GM04503 (cell line): ENCODE data around the gene MRPL24.
"Not testable (repeated sequence)": the region's sequence is repeated elsewhere in the genome, so short reads cannot be mapped to it uniquely, and the experiment has no call there.

Source experiments
- DNase-seq: peaks from one replicate; pipeline ENCODE4 v3.0.0-alpha.2; 2012; ENCODE audit warnings: low read depth

The MRPL24 gene

DNA sequence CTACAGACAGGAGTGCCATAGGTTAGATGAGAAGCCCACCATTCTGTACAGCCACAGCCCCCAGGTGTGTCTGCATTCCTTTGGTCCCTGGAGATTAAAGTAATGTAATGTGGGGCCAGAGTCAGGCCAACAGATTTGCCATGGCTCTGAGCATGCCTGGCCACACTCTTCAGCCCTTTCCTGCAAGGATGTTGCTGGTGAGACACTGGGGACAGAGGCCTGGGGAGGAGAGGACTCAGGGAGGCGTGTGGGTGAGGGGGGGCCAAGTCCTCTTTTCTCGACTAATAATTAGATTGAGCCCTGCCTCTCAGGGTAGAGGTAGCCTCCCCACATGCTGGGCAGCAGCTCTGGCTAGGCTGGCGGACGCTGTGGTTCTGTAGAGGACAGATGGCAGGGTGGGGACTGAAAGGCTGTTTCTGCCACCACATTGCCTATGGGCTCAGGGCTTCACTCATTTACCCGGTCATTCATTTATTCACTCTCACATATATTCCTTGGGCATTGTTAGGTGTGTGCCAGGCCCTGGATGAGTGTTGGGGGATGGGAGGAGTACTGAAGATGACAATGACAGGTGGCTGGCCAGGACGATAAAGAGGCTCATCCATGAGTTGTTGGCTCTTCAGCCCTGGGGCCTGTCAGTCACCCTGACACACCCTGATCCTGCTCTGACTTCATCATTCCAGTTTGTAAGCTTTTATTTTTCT lies 19.4 kb upstream of the MRPL24 start:
- no peak for DNase-seq

DNA sequence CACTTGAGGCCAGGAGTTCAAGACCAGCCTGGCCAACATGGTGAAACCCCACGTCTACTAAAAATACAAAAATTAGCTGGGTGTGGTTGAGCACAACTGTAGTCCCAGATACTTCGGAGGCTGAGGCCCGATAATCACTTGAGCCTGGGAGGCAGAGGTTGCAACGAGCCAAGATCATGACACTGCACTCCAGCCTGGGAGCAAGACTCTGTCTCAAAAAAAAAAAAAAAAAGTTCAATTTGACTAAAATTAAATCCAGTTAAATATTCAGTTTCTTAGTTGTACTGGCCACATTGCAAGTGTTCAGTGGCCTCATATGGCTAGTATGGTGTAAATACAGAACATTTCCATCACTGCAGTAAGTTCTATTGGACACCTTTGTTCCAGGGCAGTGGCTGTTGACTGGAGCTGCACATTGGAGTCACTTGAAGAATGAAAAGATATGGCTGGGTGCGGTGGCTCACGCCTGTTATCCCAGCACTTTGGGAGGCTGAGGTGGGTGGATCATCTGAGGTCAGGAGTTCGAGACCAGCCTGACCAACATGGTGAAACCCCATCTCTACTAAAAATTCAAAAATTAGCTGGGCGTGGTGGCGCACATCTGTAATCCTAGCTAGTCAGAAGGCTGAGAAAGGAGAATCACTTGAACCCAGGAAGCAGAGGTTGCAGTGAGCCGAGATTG lies 16.8 kb upstream of the MRPL24 start:
- DNase-seq = not testable (repeated sequence)

DNA sequence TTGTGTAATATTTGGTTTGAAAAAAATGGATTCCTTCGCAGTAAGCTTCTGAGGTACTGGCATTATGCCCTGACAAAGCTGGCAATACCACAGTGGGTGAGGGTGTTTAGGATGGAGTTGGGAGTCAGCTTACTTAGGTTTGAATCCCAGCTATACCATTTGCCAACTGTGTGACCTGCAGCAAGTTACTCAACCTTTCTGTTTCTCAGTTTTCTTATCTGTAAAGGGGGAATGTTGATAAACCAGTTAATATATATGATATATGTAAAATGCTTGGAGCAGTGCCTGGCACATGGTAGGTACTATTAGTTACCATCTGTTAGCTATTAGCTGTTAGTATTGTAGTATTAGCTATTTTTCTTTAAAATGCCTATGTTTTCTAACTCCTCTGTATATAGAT lies 15.5 kb upstream of the MRPL24 start:
- DNase-seq = no peak

DNA sequence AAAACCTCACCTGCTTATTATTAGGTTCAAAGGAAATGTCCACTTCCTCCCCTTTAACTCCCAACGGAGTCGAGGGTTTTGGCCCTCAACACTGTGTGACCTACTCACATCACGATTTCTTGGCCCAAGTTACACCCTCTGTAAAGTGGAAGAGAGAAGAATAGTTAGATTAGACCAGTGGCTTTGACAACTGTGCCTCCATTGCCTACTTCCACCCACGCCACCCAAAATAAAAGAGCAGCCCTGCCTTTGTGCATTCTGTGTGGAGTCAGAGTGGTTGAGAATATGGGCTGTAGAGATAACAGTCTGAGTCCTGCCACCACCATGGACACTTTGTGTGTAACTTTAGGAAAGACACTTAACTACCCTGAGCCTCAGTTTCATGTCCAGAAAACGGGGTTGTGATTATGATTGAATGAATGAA lies 14.7 kb upstream of the MRPL24 start:
- no peak for DNase-seq

DNA sequence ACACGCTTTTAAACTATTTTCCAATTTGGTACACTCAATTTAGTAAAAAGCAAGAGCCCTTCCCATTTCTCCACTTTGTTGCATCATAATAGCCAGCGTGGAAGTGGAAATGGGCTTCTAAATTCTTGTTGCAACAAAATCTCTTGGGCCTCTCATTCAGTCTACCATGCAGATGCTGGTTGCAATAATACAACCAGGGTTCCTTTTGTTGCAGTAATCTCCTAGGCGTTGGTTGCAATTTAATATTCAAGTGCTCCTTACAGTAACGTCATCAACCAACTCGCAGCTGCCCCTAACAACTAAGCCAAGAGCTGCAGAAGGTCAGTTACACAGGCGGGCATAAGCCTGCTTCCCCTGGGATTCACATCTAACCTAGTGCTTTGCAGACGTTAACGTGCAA lies 13.3 kb upstream of the MRPL24 start:
- no peak for DNase-seq

DNA sequence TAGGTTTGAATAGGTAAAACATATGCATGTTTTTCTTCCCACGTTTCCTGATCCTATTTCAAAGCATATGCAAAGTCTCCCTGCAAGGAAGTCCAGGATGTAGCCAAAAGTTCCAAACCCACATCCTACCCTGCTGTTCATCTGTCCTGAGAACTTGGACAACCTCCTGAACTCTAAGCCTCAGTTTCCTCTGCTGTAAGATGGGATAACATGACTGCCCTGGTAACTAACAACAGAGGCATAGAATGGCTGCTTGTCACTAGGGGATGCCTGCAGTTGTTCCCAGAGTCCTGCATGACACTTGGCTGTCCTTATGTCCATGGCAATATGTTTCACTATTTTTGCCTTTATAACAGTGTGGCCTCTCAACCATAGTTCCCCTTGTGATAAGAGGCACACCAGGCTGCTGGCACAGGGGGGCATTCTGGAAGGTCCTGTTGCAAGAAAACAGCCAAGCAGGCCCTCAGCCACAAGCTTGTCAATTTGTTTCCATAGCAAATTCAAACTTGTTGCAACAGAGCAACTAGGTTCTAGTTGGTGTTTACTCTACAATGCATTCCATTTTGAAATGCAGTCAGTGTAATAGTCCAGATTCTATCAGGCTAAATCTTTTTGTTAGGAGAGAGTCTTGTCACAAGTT lies 12.1 kb upstream of the MRPL24 start:
- no peak for DNase-seq

DNA sequence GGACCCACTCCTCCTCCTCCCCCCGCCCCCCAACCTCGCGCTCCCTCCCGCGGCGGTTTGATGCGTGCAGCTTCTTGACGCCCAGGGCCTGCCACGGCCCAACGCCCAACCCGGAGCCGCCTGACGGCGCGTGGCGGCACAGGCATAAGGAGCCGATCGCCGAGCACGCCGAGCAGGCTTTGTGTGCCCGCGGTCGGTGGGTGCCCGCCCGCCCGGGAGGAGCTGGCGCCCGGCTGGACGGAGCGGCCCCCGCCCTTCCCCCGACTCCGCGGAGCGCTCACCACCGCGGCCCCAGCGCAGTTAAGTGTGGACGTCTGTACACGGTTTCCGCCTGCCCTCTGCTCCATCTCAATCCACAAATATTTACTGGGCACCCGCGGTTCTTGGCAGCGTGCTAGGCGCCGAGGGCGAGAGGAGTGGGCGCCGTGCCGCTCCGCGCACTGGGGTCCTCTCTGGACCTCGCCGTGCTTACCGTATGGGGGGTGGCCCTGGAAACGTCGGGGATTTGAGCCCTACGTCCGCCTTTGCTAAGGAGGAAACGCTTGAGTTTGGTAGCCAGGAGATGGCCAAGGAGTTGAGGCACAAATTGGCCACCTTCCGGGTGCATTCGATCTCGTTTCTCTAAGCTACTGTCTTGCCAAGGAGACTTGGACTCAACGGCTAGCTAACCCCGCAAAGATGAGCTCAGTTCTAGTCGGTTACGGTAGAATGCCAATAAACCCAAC lies 11.0 kb upstream of the MRPL24 start:
- DNase-seq = peak; percentile 69

DNA sequence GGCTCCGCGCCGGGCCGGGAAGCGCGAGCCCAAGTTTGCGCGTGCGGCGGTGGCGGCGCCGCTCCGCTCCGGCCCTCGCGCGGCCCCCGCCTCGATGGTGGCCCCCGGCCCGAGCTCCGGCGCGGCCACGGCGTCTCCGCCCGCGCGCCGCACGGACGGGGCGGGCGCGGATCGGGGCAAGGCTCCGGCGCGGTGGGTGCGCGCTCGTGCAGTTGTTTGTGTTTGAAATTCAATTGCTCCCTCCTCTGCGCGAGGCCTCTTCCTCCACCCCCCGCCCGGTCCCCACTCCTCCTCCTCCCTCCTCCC lies 10.5 kb upstream of the MRPL24 start, which contains the start of gene HDGF:
Gene HDGF, minus strand, starts transcription at position 225 of the 306 bp plus-strand sequence. CDS start 246 bp downstream, outside the sequence.
- DNase-seq = no peak

DNA sequence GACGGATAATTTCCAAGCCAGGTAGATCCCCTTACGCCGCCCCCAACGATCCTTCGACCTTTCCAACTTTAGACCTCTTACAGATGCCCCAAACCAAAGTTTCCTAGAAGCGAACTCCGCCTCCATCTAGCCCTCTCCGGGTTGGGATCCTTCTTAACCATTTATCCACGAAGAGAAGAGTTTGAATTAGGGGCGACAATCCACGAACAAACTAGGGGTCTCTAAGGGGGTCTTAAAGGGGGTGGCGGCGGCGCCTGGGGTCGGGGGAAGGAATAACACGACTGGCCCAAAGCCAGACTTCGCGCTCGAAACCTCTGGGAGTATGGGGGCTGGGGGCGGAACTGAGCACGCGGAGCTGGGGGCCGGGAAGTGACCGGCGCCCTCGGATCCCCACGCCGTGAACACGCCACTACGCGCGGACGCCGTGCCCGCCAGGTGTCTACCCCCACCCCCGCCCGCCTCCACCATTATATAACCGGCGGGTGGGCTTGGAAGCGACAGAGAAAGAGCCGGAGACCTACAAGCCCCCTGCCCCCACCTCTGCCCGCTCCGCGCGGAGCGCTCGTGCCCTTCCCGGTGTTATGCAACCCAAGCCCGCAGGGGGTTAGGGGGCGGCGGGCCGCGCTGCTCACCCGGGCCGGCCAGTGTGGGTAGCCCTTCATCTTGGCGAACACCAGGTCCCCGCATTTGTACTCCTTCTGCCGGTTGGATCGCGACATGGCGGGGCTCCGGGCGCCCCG lies 10.0 kb upstream of the MRPL24 start:
- DNase-seq = no peak

DNA sequence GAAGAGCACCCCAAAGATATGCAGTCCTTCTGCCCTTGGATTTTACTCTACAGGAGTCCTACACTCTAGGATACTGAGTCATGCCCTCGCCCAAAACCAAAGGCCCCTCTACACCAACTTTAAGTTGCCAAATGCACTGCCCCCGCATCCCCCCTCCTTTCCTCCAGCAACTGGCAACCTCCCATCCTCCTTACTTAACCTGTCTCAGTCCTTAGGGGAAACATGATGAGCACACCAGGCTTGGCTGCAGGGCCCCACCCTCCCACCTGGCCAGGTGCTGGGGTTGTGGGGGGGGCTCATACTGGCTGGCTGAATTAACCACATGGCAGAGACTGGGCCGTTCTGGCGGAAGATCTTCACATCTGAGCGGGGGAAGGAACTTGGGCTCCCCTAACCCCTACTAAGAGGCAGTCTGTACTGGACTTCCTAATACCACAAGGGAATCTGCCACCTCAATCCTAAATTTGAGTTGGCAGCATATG lies 9.3 kb upstream of the MRPL24 start:
- DNase-seq = no peak

DNA sequence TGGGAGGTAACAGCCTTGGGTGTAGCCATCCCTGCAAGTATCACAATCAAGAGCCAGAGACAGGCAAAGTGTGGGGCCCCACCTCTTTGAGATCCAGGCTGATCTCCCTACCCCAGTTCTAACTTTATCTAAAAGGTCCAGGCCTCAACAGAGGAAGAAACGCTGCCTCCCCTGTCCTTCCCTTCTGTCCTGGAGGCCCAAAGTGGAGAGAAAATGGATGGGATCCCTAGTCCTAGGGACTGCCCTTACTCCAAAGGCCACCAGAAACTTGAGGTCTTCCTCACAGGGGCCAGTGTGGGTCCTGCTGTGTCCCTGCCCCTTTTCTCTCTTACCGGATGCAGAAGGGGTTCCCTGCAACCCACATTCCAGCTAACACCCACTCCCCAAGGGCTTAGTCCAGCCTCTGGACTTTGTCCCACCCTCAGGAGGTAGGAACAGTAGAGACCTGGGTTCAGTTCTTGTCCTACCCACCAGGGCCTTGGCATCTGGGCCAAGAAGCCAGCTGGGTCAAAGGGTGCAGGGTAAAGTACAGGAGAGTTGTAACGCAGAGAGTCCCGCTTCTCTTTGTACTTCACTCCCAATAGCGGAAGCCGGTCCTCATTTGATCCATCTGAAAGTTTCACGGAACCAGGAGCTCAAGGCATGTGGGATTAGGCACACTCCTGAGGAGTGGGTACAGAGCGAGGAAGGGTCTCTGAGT lies 8.7 kb upstream of the MRPL24 start:
- no peak for DNase-seq

DNA sequence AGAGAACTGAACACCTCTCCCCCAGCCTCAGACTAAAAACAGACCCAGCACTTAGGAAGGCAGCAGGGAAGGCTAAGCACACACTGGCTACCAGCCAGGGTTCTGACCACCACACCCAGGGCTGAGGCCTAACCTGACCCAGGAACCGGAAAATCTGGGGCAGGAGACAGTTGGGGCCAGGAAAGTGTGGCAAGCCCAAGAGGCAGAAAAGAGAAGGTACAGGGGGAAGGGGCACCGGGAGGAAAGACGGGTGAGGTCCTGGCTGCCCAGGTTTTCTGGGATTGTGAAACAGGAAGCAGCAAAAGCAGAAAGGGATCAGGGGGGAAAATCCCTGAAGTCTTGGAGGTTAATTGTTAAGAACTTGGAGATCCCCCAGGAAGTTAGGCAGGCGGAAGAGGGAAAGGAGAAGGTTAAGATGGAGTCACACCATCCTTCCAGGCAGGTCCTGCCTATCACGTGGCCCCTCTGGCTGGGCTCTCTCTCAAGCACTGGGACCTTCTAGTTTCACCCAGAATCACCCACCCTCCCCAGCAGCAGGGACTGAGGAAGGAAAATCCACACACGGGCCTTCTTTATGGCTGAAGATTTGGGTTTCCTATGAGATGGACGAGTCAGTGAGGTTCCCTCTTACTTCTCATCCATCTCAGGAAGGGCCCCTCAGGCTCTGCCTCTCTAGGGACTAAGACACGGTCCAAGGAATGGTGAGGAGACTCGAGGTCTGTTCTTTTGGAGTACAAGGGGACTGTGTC lies 8.0 kb upstream of the MRPL24 start:
- no peak for DNase-seq

DNA sequence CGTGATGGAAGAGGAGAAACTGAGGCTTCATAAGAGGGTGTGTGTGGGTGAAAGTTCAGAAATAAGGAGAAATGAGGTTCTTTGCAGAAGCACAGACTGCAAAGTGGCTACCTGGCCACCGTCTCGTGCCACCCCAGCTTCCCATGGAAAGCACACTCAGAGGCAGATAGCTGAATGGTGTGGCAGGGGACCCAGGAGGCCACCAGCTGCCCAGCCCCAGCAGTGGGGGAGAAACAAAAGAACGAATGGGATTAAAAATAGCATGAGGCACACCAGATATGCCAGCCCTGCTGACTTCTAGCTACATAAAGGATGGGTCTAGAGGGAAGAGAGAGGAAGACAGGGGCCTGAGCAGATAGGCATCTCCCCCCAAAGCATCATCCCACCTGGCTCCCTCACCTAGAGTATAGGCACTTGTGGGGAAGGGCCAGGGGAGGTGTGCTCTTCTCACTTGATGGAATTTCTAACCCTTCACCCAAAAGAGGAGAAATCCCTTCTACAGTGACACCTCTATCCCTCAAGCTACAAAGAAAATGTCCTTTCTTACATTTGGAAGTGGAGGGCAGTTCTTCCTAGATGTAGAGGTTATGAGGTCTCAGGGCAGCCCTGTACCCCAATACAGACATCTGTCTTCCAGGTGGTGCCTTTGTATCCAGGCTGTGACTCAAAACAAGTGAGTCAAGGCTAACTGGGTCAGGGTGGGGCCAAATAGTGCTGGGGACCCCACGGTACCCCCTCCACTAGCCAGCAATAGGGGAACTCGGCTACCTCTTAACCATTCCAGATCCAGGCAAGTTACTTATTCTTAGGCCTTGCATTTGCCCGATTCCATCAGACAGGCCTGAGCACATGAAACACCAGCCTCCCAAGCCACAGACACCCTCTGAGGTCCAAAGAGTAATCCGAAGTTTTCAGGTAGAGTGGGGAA lies 7.1 kb upstream of the MRPL24 start:
- DNase-seq = no peak

DNA sequence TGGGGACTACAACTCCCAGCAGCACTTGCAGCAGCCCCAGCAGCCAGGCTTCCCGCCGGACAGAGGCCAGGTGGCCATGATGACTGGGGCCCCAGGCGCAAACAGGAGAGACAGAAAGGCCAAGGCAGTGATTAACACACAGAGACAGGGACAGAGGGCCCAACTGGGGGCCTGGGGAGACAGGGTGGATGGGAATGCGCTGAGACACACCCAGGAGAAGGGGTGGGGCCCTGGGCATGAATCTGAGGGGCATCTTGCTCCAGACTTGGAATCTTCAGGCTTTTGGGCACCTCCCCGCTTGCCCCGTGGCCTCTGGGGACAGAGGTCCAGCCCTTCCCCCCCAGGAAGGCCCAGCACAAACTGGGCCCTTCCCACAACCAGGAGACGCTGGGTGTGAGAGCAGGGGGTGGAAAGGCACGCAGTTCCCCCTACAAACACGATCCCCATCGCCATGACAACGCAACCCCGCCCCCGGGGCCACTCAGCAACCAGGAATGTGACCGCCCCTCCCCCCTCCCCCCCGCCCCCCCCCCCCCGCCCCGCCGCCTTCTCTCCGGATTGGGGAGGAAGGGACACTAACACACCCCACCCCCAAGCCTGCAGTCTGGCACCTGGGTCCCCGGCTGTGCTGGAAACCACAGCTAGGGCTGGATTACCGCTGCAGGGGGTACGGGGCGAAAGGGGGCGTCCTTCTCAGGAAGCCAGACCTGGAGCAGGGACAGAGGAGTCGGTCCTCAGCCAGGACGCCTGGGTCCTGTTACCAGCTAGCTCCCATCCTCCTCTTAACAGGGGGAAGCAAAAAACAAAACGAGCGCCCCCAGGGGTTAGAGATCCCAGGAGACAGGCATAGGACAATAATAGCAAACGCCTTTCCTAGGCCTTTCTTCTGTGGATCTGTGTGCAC lies 6.1 kb upstream of the MRPL24 start:
- peak; percentile 87 for DNase-seq

DNA sequence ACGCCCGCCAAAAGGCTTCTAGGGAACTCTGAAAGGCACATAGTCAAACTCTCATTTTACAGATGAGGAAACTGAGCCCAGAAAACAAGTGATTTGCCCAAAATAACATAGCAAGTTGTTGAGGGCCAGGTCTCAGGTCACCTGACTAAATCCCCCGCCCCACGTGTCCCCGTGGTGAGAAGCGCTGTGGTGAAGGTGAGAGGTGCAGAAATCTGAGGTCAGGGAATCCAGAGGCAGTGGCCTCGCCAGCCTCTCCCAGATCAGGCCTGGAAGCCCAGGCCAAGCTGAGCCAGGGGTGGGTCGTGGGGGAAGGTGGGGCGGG lies 5.5 kb upstream of the MRPL24 start:
- no peak for DNase-seq

DNA sequence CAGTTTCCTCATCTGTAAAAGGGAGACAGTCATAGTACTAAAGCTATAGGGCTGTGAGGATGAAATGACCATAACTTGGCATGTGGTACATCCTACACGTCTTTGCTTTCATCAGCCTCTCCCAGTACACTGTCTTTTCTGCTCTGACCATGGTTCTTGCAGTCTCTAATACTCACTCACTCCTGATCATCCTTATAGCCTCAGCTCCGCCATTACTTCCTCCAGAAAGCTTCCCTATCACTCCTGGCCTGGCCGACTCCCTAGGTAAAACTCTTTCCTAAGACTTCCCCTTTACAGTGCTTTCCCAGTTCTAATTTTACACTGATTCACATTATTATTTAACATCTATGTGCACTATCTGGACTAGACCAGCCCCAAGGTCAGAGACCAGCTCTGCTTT lies 5.0 kb upstream of the MRPL24 start:
- no peak for DNase-seq

DNA sequence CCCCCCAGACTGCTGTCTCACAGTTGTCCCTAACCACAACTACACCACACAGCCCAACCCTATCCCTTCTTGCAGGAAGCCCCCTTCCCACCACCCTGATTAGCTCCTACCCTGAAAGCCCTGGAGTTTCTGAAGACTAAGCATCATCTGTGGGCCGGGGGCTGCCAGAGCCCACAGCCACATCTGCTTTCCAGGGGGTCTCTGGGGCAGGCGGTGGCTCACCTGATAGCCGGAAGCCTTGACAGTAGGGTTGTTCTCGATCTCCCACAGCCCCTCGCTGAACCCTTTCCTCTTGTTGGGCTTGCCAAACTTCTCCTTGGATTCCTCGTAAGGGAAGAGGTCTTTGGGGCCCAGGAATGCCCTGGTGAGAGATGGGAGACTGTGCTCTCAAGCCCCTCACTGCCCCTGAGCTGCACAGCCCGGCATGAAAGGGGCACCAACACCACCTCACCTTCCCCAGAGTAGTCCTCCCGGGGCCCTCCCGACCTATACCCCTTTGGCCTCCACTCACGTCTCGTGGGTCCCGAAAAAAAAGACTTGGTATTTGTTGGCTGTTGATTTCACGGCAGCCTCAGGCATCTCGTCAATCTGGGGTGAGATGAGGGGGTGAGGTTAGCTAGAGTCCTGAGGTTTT lies 4.0 kb upstream of the MRPL24 start:
- DNase-seq = no peak

DNA sequence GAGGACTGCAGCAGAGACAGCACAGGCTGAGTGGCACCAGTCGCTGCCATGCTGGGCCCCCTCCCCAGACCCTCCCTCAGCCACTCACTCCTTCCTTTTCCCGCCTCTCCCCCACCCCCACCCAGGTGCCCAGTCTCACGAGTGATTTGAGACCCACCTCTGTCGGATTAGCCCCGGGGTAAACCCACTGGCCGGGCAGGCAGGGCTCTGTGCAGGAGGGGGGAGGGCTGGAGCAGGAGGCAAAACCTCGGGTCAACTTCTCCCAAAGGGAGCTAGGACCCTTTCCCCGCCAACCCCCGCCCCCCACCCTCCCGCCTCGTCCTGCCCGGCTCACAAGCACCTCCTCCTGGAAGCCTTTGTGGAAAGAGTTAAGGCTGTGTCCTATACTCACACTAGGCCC lies 3.5 kb upstream of the MRPL24 start:
- DNase-seq = no peak
